GM12874 (cell line): ENCODE results near the gene GID8.

Experiments used
- CTCF ChIP-seq: IDR thresholded peaks from 2 replicates; pipeline ENCODE4 v1.5.1; 2011; ENCODE audit warnings: low read depth, mild to moderate bottlenecking, control low read depth, low read length, moderate library complexity; ENCODE audit not compliant: insufficient read depth

The GID8 gene

DNA sequence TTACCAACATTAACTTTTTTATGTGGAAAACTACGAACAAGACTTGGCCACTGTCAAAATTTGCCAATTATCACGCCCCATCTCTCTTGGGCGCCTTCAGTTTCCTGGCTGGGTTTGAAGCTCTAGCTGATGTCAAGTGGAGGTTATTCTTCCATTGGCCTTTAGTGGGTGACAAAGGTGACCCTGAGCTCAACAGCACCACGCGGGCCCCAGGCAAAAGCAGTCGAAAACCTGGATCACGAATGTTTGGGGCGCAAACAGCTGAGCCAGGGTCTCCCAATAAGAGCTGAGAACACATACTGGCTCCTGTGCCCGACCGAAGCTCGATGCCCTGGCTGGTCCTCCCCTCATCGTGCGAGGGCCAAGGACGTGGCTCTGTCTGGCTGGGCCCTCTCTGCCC lies 41.4 kb downstream of the GID8 start:
- TF ChIP-seq CTCF = no peak

DNA sequence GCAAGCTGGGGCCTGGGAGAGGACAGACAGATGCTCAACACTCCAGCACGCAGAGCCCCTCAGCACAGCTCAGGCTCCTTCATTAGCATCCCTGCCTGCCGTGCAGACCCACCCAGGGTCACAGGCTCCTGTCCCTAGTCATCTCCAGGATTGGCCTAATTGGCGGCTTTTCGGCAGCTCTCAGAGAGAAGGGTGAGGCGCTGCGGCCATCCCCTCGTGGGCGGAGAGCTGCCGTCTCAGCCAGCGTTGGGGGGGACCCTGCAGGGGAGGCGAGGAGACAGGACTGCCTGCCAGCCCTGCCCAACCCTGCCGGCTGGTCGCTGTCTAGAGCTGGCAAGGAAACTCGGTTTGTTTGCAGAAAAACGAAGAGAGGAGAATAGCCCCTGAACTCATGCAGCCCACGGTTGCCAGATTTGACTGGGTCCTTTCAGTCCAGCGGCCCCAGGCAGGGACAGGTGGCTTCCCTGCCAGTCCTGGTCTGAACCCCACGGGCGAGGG lies 42.0 kb downstream of the GID8 start:
- TF ChIP-seq CTCF = no peak

GRCh38 chr20:62980380-62980960 lies 42.5 kb downstream of the GID8 start:
- no peak for TF ChIP-seq CTCF

DNA sequence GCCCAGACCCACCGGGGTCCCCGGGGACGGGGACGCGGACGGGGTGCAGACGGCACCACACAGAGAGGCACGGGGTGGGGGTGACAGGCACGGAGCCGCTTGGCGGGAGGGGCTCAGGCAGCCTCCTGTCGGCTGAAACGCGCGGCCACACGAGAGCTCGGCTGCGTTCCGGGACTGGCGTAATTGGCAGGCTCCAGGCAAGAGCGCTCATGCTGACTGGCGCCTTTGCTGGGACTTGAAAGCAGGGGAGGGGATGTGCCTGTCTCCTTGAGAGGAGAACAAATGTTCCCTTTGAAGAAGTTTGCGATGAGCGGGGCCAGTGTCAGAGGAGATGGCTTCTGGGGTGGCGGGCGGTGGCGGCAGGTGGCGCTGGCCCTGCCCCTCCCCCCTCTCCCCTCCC lies 43.0 kb downstream of the GID8 start:
- no peak for TF ChIP-seq CTCF

DNA sequence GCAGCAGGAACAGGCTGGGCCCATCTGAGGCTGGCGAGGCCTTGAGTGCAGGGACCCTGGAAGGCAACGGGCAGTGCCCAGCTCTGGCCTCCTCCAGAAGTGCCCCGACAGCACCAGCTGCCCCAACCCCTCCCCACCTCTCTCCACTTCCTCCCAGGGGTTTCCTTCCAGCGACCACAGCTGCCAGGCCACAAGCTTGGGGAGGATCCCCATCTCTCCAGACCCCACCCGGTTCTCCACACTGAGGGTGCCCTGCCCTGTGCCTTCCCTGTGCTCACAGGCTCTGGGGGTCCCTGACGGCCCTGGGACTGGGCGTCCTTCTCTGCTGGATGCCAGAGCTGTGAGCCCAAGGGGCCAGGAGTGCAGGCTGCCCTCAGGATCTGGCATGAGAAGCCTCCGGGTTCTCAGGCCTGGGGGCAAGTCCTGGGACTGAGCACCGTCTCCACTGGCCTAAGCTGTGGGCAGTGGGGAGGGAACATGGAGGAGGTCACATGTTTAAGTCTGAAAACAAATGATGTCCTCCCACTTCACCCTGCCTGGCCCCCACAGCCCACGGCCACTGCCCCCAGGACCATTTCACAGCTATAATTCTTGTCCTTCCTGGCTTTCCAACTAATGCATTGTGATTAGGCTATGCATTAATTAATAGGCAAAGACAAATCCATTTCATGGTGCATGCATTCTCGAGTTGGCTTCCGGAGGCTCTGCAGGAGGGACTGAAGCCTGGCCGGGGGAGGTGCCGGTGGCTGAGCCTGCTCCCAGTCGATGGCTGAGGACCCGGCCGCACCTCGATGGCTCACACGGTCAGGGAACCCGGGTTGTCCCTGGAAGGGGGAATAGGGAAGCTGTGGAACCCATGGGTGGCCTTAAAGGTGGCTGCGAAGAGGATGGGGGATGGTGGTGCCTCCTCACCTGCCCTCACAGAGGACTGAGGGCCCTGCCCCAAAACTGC lies 44.5 kb downstream of the GID8 start:
- no peak for TF ChIP-seq CTCF

- TF ChIP-seq CTCF = no peak
These were observed 45.3 kb downstream of the GID8 start for GRCh38 chr20:62983210-62983609.

- TF ChIP-seq CTCF = no peak
These were observed 46.9 kb downstream of the GID8 start for GRCh38 chr20:62984666-62985443.
